ENCODE data around the gene APBB2. TPM values are rescaled to one million over a fixed set of nuclear protein-coding genes. Genes with fewer than 3 reads are reported as not detected.

The APBB2 gene
- total and polyA plus RNA-seq, 2 of the 8 experiments (the other 6 are each of a cell fraction or from before 2014, with no cell fraction given), result 58.7 to 59.4 TPM

- Histone ChIP-seq H3K18ac (ENCODE audit: extremely low read depth, low read length) (no peak overlapping the region), H2AFZ (ENCODE audit: low read length) (no peak overlapping the region), H3K4me1 (replicated peaks in 1 of 4; ENCODE audit: control insufficient read depth in 3 of 4, insufficient read depth in 4 of 4, low read length in 3 of 4) (peaks cover 0 to 5% (median 0%) of the 10 kb centered on the region in 4 experiments; a peak in 2 of 7 replicates), H4K20me1 (replicated peaks in 1 of 2; ENCODE audit: control insufficient read depth in 1 of 2, insufficient read depth in 2 of 2, low read length in 2 of 2) (peaks cover 0 to 4% of the 10 kb centered on the region in 2 experiments), H3K4me2 (ENCODE audit: insufficient read depth in 1 of 2, low read depth in 2 of 2, low read length in 2 of 2) (no peak overlapping the region), H3K23ac (ENCODE audit: insufficient read length) (no peak overlapping the region), H3K4ac (replicated peaks; ENCODE audit: insufficient read length, low read depth, low read length) (no peak overlapping the region), H2AK5ac (ENCODE audit: low read depth, low read length) (no peak overlapping the region), H3K27ac (ENCODE audit: low read depth, low read length) (no peak overlapping the region), H3K14ac (ENCODE audit: insufficient read length) (no peak overlapping the region), H3K9me3 (ENCODE audit: insufficient read depth in 2 of 2, low read depth in 1 of 2, low read length in 1 of 2) (no peaks in the 10 kb centered on the region), H3K4me3 (ENCODE audit: extremely low read depth in 1 of 4, insufficient read depth in 2 of 4, low read depth in 3 of 4, low read length in 4 of 4) (no peak overlapping the region), H3K79me2 (ENCODE audit: control insufficient read depth in 1 of 2, insufficient read depth in 2 of 2, low read length in 2 of 2) (peaks cover 9 to 93% of the 10 kb centered on the region in 2 experiments), H3K56ac (replicated peaks; ENCODE audit: insufficient read length, low read depth, low read length) (no peak overlapping the region), H3K9ac (replicated peaks in 1 of 4; ENCODE audit: extremely low read depth in 1 of 4, low read depth in 3 of 4, low read length in 3 of 4) (no peak overlapping the region), H4K8ac (ENCODE audit: extremely low read depth, insufficient read depth, low read length) (no peak overlapping the region), H2BK20ac (ENCODE audit: low read length) (no peak overlapping the region), H3K36me3 (ENCODE audit: control insufficient read depth in 2 of 4, insufficient read depth in 4 of 4, low read length in 3 of 4) (no peaks in the 10 kb centered on the region), H2BK120ac (replicated peaks; ENCODE audit: low read depth, low read length) (no peak overlapping the region), H2BK12ac (ENCODE audit: low read depth, low read length) (no peak overlapping the region), H3K23me2 (ENCODE audit: low read depth, low read length) (no peaks in the 10 kb centered on the region), H3K27me3 (replicated peaks in 1 of 4; ENCODE audit: control insufficient read depth in 3 of 4, extremely low read depth in 1 of 4, insufficient read depth in 3 of 4, low read length in 3 of 4) (no peaks in the 10 kb centered on the region), H3K79me1 (ENCODE audit: low read depth, low read length) (peaks cover 7% of the 10 kb centered on the region), H4K91ac (replicated peaks; ENCODE audit: insufficient read length, low read length) (no peak overlapping the region), H2BK5ac (ENCODE audit: low read depth, low read length) (no peak overlapping the region), H2BK15ac (ENCODE audit: low read length) (no peak overlapping the region), H4K5ac (ENCODE audit: insufficient read length, low read depth, low read length) (no peak overlapping the region)
- no peak for FAIRE-seq
- TF ChIP-seq RAD21 (IDR thresholded peaks at IDR 0.05 in 1 of 2, conservative IDR thresholded peaks at IDR 0.05 in 1 of 2; ENCODE audit: low read depth in 2 of 2, low read length in 2 of 2) (no peak), ASH2L (IDR thresholded peaks at IDR 0.05; ENCODE audit: low read length) (no peak), PHF8 (conservative IDR thresholded peaks at IDR 0.05; ENCODE audit: low read depth, low read length) (no peak), CTCF (IDR thresholded peaks at IDR 0.05; ENCODE audit: control extremely low read depth in 1 of 3, insufficient read depth in 1 of 3, low read depth in 1 of 3, low read length in 3 of 3) (no peak)
- POLR2A ChIA-PET (ENCODE audit: partially characterized antibody), result no interaction called here
- CTCF ChIA-PET (ENCODE audit: partially characterized antibody), result interaction anchor here (0.7 to 6.7 kb wide), 6 partner anchors 10 to 294 kb away, joined by 3 to 27 read pairs (median 13); partner anchors contain the start of gene APBB2
- 92% methylated on average over 4 of the region's 4 CpGs; no CpG with 5 or more reads in 1 of the 2 experiments for WGBS, 2 experiments (ENCODE audit: extremely low coverage in 1 of 2, insufficient coverage in 1 of 2, insufficient read length in 1 of 2, insufficient replicate concordance in 2 of 2, low coverage in 1 of 2, low lambda C conversion rate in 2 of 2, missing lambda C conversion rate in 1 of 2)
- no peak for DNase-seq (ENCODE audit: low read depth in 1 of 2, low spot score in 2 of 2)
Measured at GRCh38 chr4:41202820-41203568, 11.3 kb downstream of the APBB2 start.

Data from H1 (cell line).